SU-DHL-6 (cell line): ENCODE data around the gene PRAC2.

Source experiments
- H2AFZ ChIP-seq: fragments of 200-600 bp; sonication (generic); 2 replicates; pipeline ENCODE4 v1.6.1; 2014; ENCODE audit warnings: low read depth, mild to moderate bottlenecking, moderate library complexity, mixed read lengths, antibody characterized with exemption, low read length; ENCODE audit not compliant: severe bottlenecking
- H3F3A ChIP-seq: fragments of 200-600 bp; shearing (Covaris generic); 2 replicates; pipeline ENCODE4 v1.6.0; 2016; ENCODE audit warnings: antibody characterized with exemption, mild to moderate bottlenecking; ENCODE audit not compliant: insufficient read depth
- H3K27ac ChIP-seq: fragments of 200-600 bp; sonication (generic); 2 replicates; pipeline ENCODE4 v1.5.1; 2016; ENCODE audit warnings: low read depth, mild to moderate bottlenecking, low read length, moderate library complexity, mixed read lengths
- H3K27me3 ChIP-seq: fragments of 200-600 bp; sonication (generic), shearing (Covaris generic); 2 replicates; pipeline ENCODE4 v1.6.0; 2014; ENCODE audit warnings: mild to moderate bottlenecking, low read length
- H3K36me3 ChIP-seq: fragments of 200-600 bp; sonication (generic); 2 replicates; pipeline ENCODE4 v1.6.1; 2014; ENCODE audit warnings: mild to moderate bottlenecking, low read length, mixed read lengths
- H3K4me2 ChIP-seq: fragments of 300-600, 200-600 bp; shearing (Covaris generic), sonication (generic); 2 replicates; pipeline ENCODE4 v1.6.0; 2014; ENCODE audit warnings: low read length, low read depth, mild to moderate bottlenecking; ENCODE audit not compliant: poor library complexity, severe bottlenecking
- H3K4me3 ChIP-seq: fragments of 200-600 bp; sonication (generic); 2 replicates; pipeline ENCODE4 v1.5.1; 2014; ENCODE audit warnings: antibody characterized with exemption, low read length, mild to moderate bottlenecking, mixed read lengths; ENCODE audit not compliant: insufficient read depth, poor library complexity, severe bottlenecking
- H3K79me2 ChIP-seq: fragments of 200-600 bp; sonication (generic); 2 replicates; pipeline ENCODE4 v1.6.1; 2014; ENCODE audit warnings: mild to moderate bottlenecking, low read length, moderate library complexity; ENCODE audit not compliant: insufficient read depth
- H3K9ac ChIP-seq: fragments of 200-600 bp; sonication (generic); 2 replicates; pipeline ENCODE4 v1.7.0; 2014; ENCODE audit warnings: mild to moderate bottlenecking, low read length
- H3K9me2 ChIP-seq: fragments of 200-600 bp; sonication (generic); replicated peaks from 2 replicates; pipeline ENCODE4 v1.6.1; 2014; ENCODE audit warnings: low read length; ENCODE audit not compliant: insufficient read depth
- H3K9me3 ChIP-seq: fragments of 200-600 bp; sonication (generic); 2 replicates; pipeline ENCODE4 v1.6.1; 2014; ENCODE audit warnings: low read length, mixed read lengths; ENCODE audit not compliant: insufficient read depth
- H4K20me1 ChIP-seq: fragments of 200-600 bp; sonication (generic); 2 replicates; pipeline ENCODE4 v1.6.1; 2014; ENCODE audit warnings: low read depth, mild to moderate bottlenecking, antibody characterized with exemption, low read length, moderate library complexity, mixed read lengths
- EZH2phosphoT487 ChIP-seq: fragments of 200-600 bp; sonication (generic), shearing (Covaris generic); conservative IDR thresholded peaks from 2 replicates; pipeline ENCODE4 v1.6.1; 2018; ENCODE audit warnings: mild to moderate bottlenecking, antibody characterized with exemption, low read length, moderate library complexity, mixed read lengths
- TF ChIP-seq, protein P1 (sequence below): fragments of 200-600 bp; sonication (generic); IDR thresholded peaks from one replicate; pipeline ENCODE4 v1.5.1; 2017; ENCODE audit warnings: antibody characterized with exemption, mild to moderate bottlenecking, low read length, moderate library complexity; ENCODE audit not compliant: insufficient read depth, poor library complexity, severe bottlenecking

Gene PRAC2

DNA sequence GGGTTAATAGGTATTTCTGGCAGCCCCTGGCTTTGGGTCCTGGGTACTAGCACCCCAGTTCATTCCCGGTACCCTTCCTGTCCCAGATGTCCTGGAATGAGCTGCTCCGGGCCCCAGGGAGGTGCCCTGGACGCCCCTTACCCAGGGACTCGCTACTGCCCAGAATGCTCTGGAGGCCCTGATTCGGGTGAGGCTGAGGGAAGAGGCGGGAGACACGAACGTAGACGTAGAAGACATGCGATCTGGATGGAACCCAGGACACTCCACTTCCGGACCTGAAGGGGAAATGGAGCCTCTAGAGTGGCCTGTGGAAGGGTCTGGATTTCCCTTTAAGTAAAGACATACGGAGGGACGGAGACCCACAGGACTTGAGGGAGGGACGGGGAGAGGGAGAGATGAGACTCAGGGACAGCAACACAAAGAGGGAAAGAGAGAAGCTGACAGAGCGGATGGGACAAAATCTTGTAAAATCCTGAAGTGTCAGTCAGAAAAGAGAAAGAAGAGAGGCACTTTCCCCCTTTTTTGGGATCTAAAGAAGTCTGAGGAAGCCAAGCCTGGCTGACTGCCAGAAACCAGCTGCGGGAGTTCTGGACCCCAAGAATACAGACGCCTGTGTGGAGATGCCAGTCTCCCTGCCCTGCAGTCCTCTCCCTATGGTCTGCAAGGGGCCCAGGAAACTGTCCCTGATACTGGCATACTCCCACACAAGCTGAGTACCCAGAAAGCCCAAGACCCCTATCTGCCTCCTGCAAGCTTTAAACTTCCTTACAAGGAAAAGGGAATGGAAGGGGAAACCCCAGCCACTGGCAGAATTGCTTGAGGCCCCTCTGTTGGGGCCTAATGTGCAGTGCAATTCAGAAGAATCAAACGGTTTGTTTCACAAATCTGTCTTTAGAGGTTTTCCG is 6.6 kb downstream of the PRAC2 start:
- no peak overlapping the region for H3K27ac ChIP-seq
- H2AFZ ChIP-seq = no peak overlapping the region
- no peaks in the 10 kb centered on the region for H3K9me2 ChIP-seq
- H3K4me3 ChIP-seq = no peak overlapping the region
- no peaks in the 10 kb centered on the region for H3K27me3 ChIP-seq
- H3K79me2 ChIP-seq = no peaks in the 10 kb centered on the region
- no peaks in the 10 kb centered on the region for H3K9me3 ChIP-seq
- no peaks in the 10 kb centered on the region for H3K36me3 ChIP-seq
- H3K9ac ChIP-seq = no peak overlapping the region
- TF ChIP-seq, protein P1, sequence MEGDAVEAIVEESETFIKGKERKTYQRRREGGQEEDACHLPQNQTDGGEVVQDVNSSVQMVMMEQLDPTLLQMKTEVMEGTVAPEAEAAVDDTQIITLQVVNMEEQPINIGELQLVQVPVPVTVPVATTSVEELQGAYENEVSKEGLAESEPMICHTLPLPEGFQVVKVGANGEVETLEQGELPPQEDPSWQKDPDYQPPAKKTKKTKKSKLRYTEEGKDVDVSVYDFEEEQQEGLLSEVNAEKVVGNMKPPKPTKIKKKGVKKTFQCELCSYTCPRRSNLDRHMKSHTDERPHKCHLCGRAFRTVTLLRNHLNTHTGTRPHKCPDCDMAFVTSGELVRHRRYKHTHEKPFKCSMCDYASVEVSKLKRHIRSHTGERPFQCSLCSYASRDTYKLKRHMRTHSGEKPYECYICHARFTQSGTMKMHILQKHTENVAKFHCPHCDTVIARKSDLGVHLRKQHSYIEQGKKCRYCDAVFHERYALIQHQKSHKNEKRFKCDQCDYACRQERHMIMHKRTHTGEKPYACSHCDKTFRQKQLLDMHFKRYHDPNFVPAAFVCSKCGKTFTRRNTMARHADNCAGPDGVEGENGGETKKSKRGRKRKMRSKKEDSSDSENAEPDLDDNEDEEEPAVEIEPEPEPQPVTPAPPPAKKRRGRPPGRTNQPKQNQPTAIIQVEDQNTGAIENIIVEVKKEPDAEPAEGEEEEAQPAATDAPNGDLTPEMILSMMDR = no peak
- no peak for TF ChIP-seq EZH2phosphoT487
- H3F3A ChIP-seq = no peaks in the 10 kb centered on the region
- no peak overlapping the region for H3K4me2 ChIP-seq
- no peaks in the 10 kb centered on the region for H4K20me1 ChIP-seq

DNA sequence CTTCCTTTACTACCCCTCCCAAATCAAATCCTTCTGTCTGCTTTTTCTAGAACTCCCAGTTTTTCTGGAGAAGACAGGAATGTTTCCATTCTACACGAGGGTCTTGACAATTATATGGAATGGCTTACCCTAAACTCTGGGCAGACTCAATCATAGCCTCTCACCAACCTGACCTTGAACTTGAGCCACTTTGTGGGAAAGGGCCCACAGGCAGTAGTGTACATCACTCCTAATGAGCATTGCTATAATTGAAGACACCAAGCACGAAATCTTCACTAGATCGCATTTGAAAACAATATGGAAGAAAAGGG is 7.2 kb downstream of the PRAC2 start:
- Histone ChIP-seq H3K79me2 (no peaks in the 10 kb centered on the region), H3K4me3 (no peak overlapping the region), H3K9me2 (no peaks in the 10 kb centered on the region), H3K9ac (no peak overlapping the region), H4K20me1 (no peaks in the 10 kb centered on the region), H3K4me2 (no peak overlapping the region), H3K27ac (no peak overlapping the region), H3K9me3 (no peaks in the 10 kb centered on the region), H3F3A (no peaks in the 10 kb centered on the region), H2AFZ (no peak overlapping the region), H3K36me3 (no peaks in the 10 kb centered on the region), H3K27me3 (no peaks in the 10 kb centered on the region)
- TF ChIP-seq, protein P1 = no peak
- no peak for TF ChIP-seq EZH2phosphoT487

DNA sequence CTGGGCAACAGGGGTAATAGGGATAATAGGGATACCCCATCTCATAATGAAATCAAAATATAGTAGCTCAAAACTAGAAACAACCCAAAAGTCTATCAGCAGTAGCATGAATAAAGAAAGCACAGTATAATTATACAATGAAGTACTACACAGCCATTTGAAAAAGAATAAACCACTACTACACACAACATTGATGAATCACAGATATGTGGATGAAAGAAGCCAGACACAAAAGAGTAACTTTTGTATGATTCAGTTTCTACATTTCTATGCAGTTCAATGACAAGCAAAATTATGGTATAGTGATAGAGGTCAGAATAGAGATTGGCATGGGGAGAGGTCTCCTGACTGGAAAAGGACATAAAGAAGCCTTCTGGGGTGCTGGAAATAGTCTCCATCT is 8.4 kb downstream of the PRAC2 start:
- no peak for TF ChIP-seq EZH2phosphoT487
- TF ChIP-seq, protein P1 = no peak

More for the DNA sequence above, 8.4 kb downstream of the PRAC2 start:
- Histone ChIP-seq H2AFZ (no peak overlapping the region), H3K4me3 (no peak overlapping the region), H3K79me2 (no peaks in the 10 kb centered on the region), H3K27ac (no peak overlapping the region), H3K9me2 (no peaks in the 10 kb centered on the region), H3F3A (no peaks in the 10 kb centered on the region), H3K9ac (no peak overlapping the region), H4K20me1 (no peaks in the 10 kb centered on the region), H3K36me3 (no peaks in the 10 kb centered on the region), H3K4me2 (no peak overlapping the region), H3K9me3 (no peaks in the 10 kb centered on the region), H3K27me3 (no peaks in the 10 kb centered on the region)
